Loucy (cell line): Measurements from ENCODE around the gene HSD3B2.

Experiments
- H2AFZ ChIP-seq: fragments of 200-600 bp; sonication (generic); 2 replicates; pipeline ENCODE4 v1.6.0; 2016; ENCODE audit warnings: antibody characterized with exemption, mild to moderate bottlenecking, low read length, moderate library complexity
- H3F3A ChIP-seq: fragments of 200-600 bp; 2 replicates; pipeline ENCODE4 v1.6.0; 2016; ENCODE audit warnings: antibody characterized with exemption, low read depth, mild to moderate bottlenecking
- H3K27me3 ChIP-seq: fragments of 200-600 bp; sonication (generic); 2 replicates; pipeline ENCODE4 v1.6.1; 2014; ENCODE audit warnings: low read length, mild to moderate bottlenecking; ENCODE audit not compliant: insufficient read depth, poor library complexity, severe bottlenecking
- H3K36me3 ChIP-seq: fragments of 200-600 bp; sonication (generic); 2 replicates; pipeline ENCODE4 v1.6.1; 2016; ENCODE audit warnings: low read length; ENCODE audit not compliant: insufficient read depth
- H3K4me1 ChIP-seq: fragments of 200-600 bp; sonication (generic); 2 replicates; pipeline ENCODE4 v1.5.1; 2014; ENCODE audit warnings: low read length, mild to moderate bottlenecking; ENCODE audit not compliant: insufficient read depth, poor library complexity, severe bottlenecking
- H3K4me2 ChIP-seq: fragments of 200-600 bp; sonication (generic); 2 replicates; pipeline ENCODE4 v1.6.0; 2014; ENCODE audit warnings: antibody characterized with exemption, low read length, low read depth, mild to moderate bottlenecking; ENCODE audit not compliant: poor library complexity, severe bottlenecking
- H3K4me3 ChIP-seq: fragments of 200-600 bp; sonication (generic); 2 replicates; pipeline ENCODE4 v1.5.1; 2014; ENCODE audit warnings: low read length, mild to moderate bottlenecking, mixed read lengths; ENCODE audit not compliant: poor library complexity, severe bottlenecking
- H3K79me2 ChIP-seq: fragments of 200-600 bp; sonication (generic); 2 replicates; pipeline ENCODE4 v1.6.1; 2014; ENCODE audit warnings: low read length; ENCODE audit not compliant: insufficient read depth
- H3K9ac ChIP-seq: fragments of 200-600 bp; sonication (generic); 2 replicates; pipeline ENCODE4 v1.6.0; 2014; ENCODE audit warnings: mild to moderate bottlenecking, low read depth, low read length, moderate library complexity; ENCODE audit not compliant: poor library complexity, severe bottlenecking
- H3K9me2 ChIP-seq: fragments of 200-600 bp; sonication (generic); replicated peaks from 2 replicates; pipeline ENCODE4 v1.6.1; 2016; ENCODE audit warnings: low read depth, low read length, mixed read lengths
- H3K9me3 ChIP-seq: fragments of 200-600 bp; sonication (generic); 2 replicates; pipeline ENCODE4 v1.6.1; 2014; ENCODE audit warnings: mild to moderate bottlenecking, antibody characterized with exemption, low read length, low read depth; ENCODE audit not compliant: insufficient read depth
- H4K20me1 ChIP-seq: fragments of 200-600 bp; sonication (generic); 2 replicates; pipeline ENCODE4 v1.6.0; 2014; ENCODE audit warnings: antibody characterized with exemption, low read length, mild to moderate bottlenecking; ENCODE audit not compliant: insufficient read depth, poor library complexity, severe bottlenecking
- CTCF ChIP-seq: fragments of 200-600 bp; sonication (generic); conservative IDR thresholded peaks from 2 replicates; pipeline ENCODE4 v1.5.1; 2014; ENCODE audit warnings: mild to moderate bottlenecking, antibody characterized with exemption, low read length
- EZH2phosphoT487 ChIP-seq: fragments of 200-600 bp; IDR thresholded peaks from 2 replicates; pipeline ENCODE4 v1.6.1; 2018; ENCODE audit warnings: antibody characterized with exemption, mild to moderate bottlenecking, moderate library complexity, borderline replicate concordance

Gene HSD3B2

GRCh38 chr1:119410961-119411360 is 4.0 kb upstream of the HSD3B2 start:
- Histone ChIP-seq H3K9ac (no peak overlapping the region), H3K4me1 (no peaks in the 10 kb centered on the region), H3K4me2 (no peak overlapping the region), H3K27me3 (no peaks in the 10 kb centered on the region), H3K36me3 (no peaks in the 10 kb centered on the region), H3K79me2 (no peaks in the 10 kb centered on the region), H3K9me2 (no peaks in the 10 kb centered on the region), H4K20me1 (no peaks in the 10 kb centered on the region), H3K4me3 (no peak overlapping the region), H3F3A (no peaks in the 10 kb centered on the region), H3K9me3 (no peaks in the 10 kb centered on the region), H2AFZ (no peak overlapping the region)
- no peak for TF ChIP-seq CTCF
- no peak for TF ChIP-seq EZH2phosphoT487

DNA sequence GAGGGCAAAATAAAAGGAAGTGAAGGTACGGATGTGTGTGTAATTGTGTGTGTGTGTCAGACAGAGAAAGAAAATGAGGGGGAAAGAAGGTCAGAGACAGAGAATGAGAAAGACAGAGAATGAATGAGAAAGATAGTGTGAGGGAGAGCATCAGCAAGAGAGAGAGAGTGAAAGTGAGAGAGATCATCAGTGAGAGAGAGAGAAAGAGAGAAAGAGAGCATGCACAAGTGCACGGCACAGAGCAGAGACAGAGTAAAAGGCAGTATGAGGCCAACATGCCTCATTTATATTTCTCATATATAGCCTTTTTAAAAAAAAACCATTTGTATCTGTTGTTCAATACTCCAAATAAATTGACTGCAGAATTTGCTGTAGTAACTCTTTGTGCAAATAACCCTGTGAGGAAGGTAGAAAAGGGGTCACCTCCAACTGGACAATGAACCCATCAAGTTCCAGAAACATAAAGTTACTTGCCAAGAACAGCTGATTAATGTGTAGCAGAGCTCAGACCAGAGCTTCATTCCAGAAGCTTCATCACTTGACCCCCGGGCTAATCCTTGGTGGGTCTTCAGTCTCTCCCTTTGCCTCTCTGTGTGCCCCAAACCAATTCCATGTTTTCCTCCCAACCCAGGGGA is 1.2 kb downstream of the HSD3B2 start:
- Histone ChIP-seq H3K9me3 (no peaks in the 10 kb centered on the region), H3K79me2 (no peaks in the 10 kb centered on the region), H3F3A (no peaks in the 10 kb centered on the region), H3K4me2 (no peak overlapping the region), H3K36me3 (no peaks in the 10 kb centered on the region), H4K20me1 (no peaks in the 10 kb centered on the region), H3K9ac (no peak overlapping the region), H3K9me2 (no peaks in the 10 kb centered on the region), H3K4me1 (no peaks in the 10 kb centered on the region), H3K4me3 (no peak overlapping the region), H3K27me3 (no peaks in the 10 kb centered on the region), H2AFZ (no peak overlapping the region)
- TF ChIP-seq CTCF: no peak
- TF ChIP-seq EZH2phosphoT487: no peak

DNA sequence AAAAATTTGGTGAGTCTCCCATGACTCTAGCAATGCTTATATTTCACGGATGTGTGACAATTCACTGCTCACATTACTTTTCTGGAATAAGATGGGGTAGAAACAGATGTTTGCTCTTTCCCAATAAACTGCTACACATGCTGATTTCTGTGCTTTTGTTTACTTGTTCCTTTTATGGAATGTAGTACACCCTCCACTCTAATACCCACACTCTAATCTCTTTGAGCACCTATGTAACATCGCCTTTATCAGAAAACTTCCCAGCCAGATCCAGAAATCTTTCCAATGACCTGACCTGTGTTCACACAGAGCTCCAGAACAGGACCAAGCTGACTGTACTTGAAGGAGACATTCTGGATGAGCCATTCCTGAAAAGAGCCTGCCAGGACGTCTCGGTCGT is 4.2 kb downstream of the HSD3B2 start:
- Histone ChIP-seq H4K20me1 (no peaks in the 10 kb centered on the region), H3K9ac (no peak overlapping the region), H3K27me3 (no peaks in the 10 kb centered on the region), H3K36me3 (no peaks in the 10 kb centered on the region), H2AFZ (no peak overlapping the region), H3K9me2 (no peaks in the 10 kb centered on the region), H3F3A (no peaks in the 10 kb centered on the region), H3K79me2 (no peaks in the 10 kb centered on the region), H3K9me3 (no peaks in the 10 kb centered on the region), H3K4me2 (no peak overlapping the region), H3K4me3 (no peak overlapping the region), H3K4me1 (no peaks in the 10 kb centered on the region)
- TF ChIP-seq EZH2phosphoT487 (no peak), CTCF (no peak)
